A549 (cell line): Measurements from ENCODE around the gene TALDO1. TPM values are rescaled to one million over a fixed set of nuclear protein-coding genes. Genes with fewer than 3 reads are reported as not detected.

ENCODE experiments used
- ATAC-seq, 2 experiments: fragments of 200-7000 bp in 1 of 2; fragments of >200 bp in 1 of 2; cut with Nextera tagmentation in 1 of 2; cut with Tn5 transposase in 1 of 2; 3 replicates each; pipeline versions ENCODE4 v1.8.0 to v1.9.1; 2018 to 2020; ENCODE audit warnings: mild to moderate bottlenecking in 1 of 2, moderate library complexity in 1 of 2
- CTCF ChIA-PET: fragments of 300-600 bp; sonication (Branson Sonifier 250); formaldehyde crosslinking; extraction: SDS; loops from one replicate; lab custom pipeline; 2021; ENCODE audit warnings: antibody characterized with exemption, inconsistent platforms; lab: Yijun Ruan, JAX
- POLR2A ChIA-PET: fragments of 350-600 bp; formaldehyde crosslinking; extraction: SDS; loops from one replicate; lab custom pipeline; 2021; ENCODE audit warnings: antibody characterized with exemption, inconsistent platforms; lab: Yijun Ruan, JAX
- DNase-seq, 2 experiments: peaks; one replicate each; pipeline versions ENCODE4 v3.0.0 to v3.0.0-alpha.2; 2011 to 2016; ENCODE audit warnings: low read depth in 1 of 2, low spot score in 1 of 2
- FAIRE-seq: peaks from 2 replicates; lab custom pipeline; 2011; peaks lifted over from hg19 to GRCh38; lab: Jason Lieb, UNC
- H3K27ac ChIP-seq, 2 experiments: fragments of >200 bp; sonication (Bioruptor Twin); formaldehyde crosslinking; 3 replicates each; pipeline ENCODE4 v1.5.1; 2016 to 2017
- H3K4me1 ChIP-seq: fragments of >200 bp; sonication (Bioruptor Twin); formaldehyde crosslinking; 3 replicates; pipeline ENCODE4 v1.6.1; 2016
- H3K4me2 ChIP-seq: fragments of >200 bp; sonication (Bioruptor Twin); formaldehyde crosslinking; 3 replicates; pipeline ENCODE4 v1.6.1; 2016
- H3K4me3 ChIP-seq: fragments of >200 bp; sonication (Bioruptor Twin); formaldehyde crosslinking; 3 replicates; pipeline ENCODE4 v1.5.1; 2016
- H3K9me3 ChIP-seq: fragments of >200 bp; sonication (Bioruptor Twin); formaldehyde crosslinking; 3 replicates; pipeline ENCODE4 v1.6.1; 2016
- ATOH8 ChIP-seq: fragments of 250-450 bp; sonication (Bioruptor Pico); IDR thresholded peaks from 2 replicates; pipeline ENCODE4 v1.5.0; 2020; ENCODE audit warnings: low read depth, mild to moderate bottlenecking, moderate library complexity
- BHLHE40 ChIP-seq: IDR thresholded peaks from 2 replicates; pipeline ENCODE4 v1.6.1; 2012; ENCODE audit warnings: low read depth, low read length, inconsistent platforms
- CBX8 ChIP-seq: fragments of 200-600 bp; sonication (generic); IDR thresholded peaks from 2 replicates; pipeline ENCODE4 v1.6.1; 2016
- CHD2 ChIP-seq: fragments of 150-350 bp; IDR thresholded peaks from 2 replicates; pipeline ENCODE4 v1.6.1; 2014; ENCODE audit warnings: low read length; ENCODE audit not compliant: partially characterized antibody
- E2F6 ChIP-seq: IDR thresholded peaks from 2 replicates; pipeline ENCODE4 v1.6.1; 2012; ENCODE audit warnings: low read depth, borderline replicate concordance
- GATA3 ChIP-seq: IDR thresholded peaks from 2 replicates; pipeline ENCODE4 v1.6.1; 2012; ENCODE audit warnings: borderline replicate concordance
- HMGXB4 ChIP-seq: fragments of 250-450 bp; sonication (Bioruptor Pico); IDR thresholded peaks from 2 replicates; pipeline ENCODE4 v1.5.0; 2021; ENCODE audit warnings: mild to moderate bottlenecking, moderate library complexity, borderline replicate concordance
- JUN ChIP-seq, 2 experiments: fragments of >200 bp; sonication (Bioruptor Twin); formaldehyde crosslinking; IDR thresholded peaks; 2 replicates in 1 of 2; 3 replicates in 1 of 2; pipeline ENCODE4 v1.6.1; 2016 to 2017
- JUNB ChIP-seq: fragments of >200 bp; sonication (Bioruptor Twin); formaldehyde crosslinking; IDR thresholded peaks from 2 replicates; pipeline ENCODE4 v1.6.1; 2016
- KDM1A ChIP-seq: fragments of 200-600 bp; sonication (generic); IDR thresholded peaks from 2 replicates; pipeline ENCODE4 v1.6.1; 2016; ENCODE audit warnings: low read depth, mild to moderate bottlenecking
- KDM5A ChIP-seq: fragments of 200-600 bp; sonication (generic); IDR thresholded peaks from 2 replicates; pipeline ENCODE4 v1.6.1; 2016; ENCODE audit warnings: antibody characterized with exemption, mild to moderate bottlenecking
- MAZ ChIP-seq: fragments of 150-350 bp; IDR thresholded peaks from 2 replicates; pipeline ENCODE4 v1.6.1; 2014; ENCODE audit warnings: antibody characterized with exemption, low read depth, low read length, borderline replicate concordance
- MYC ChIP-seq: IDR thresholded peaks from 2 replicates; pipeline ENCODE4 v1.6.1; 2012; ENCODE audit warnings: mild to moderate bottlenecking, inconsistent platforms, low read length, improper control_type of control experiment, borderline replicate concordance
- NPAS2 ChIP-seq: fragments of 250-450 bp; sonication (Bioruptor Pico); IDR thresholded peaks from 2 replicates; pipeline ENCODE4 v1.8.0; 2022; ENCODE audit warnings: mild to moderate bottlenecking, moderate library complexity, borderline replicate concordance
- NR3C1 ChIP-seq: fragments of >200 bp; sonication (Bioruptor Twin); formaldehyde crosslinking; IDR thresholded peaks from 3 replicates; pipeline ENCODE4 v1.6.1; 2017
- PHF8 ChIP-seq: fragments of 200-600 bp; sonication (generic); IDR thresholded peaks from 2 replicates; pipeline ENCODE4 v1.6.1; 2016; ENCODE audit warnings: low read depth, mild to moderate bottlenecking, antibody characterized with exemption, moderate library complexity, borderline replicate concordance
- POLR2AphosphoS2 ChIP-seq: conservative IDR thresholded peaks from 2 replicates; pipeline ENCODE4 v1.6.1; 2012; ENCODE audit warnings: low read length, improper control_type of control experiment, inconsistent platforms
- RFX5 ChIP-seq: fragments of 450-650 bp; IDR thresholded peaks from 2 replicates; pipeline ENCODE4 v1.7.1; 2014; ENCODE audit warnings: antibody characterized with exemption, mild to moderate bottlenecking, moderate library complexity
- SREBF2 ChIP-seq: fragments of 450-650 bp; IDR thresholded peaks from 2 replicates; pipeline ENCODE4 v1.6.1; 2014; ENCODE audit warnings: mild to moderate bottlenecking, moderate library complexity
- ZFP36 ChIP-seq: fragments of 450-650 bp; IDR thresholded peaks from 2 replicates; pipeline ENCODE4 v1.6.1; 2014; ENCODE audit warnings: borderline replicate concordance; ENCODE audit not compliant: partially characterized antibody
- WGBS: methylation state at CpG from one replicate; pipeline ENCODE4 v1.1.6; 2017; ENCODE audit errors: missing lambda C conversion rate; 5-methylcytosine and 5-hydroxymethylcytosine counted together
- polyA plus RNA-seq, 4 experiments: library from polyadenylated mRNA; depleted of rRNA in 3 of 4; stranded (reverse); fragments of >200 nt; fragmentation: RNase III in 1 of 4; extraction: RNeasy Plus Mini Kit Qiagen cat#74134 plus additional on column Dnase treatment in 1 of 4; gene quantifications; 2 replicates in 3 of 4; 3 replicates in 1 of 4; pipeline ENCODE4 v1.2.3, GENCODE V29; 2011 to 2017
- TF ChIP-seq, protein P1 (sequence below): IDR thresholded peaks from 2 replicates; pipeline ENCODE4 v1.6.1; 2012

Gene TALDO1
- polyA plus RNA-seq, 2 of the 4 experiments (the other 2 are of a cell fraction) = 287 to 391 TPM

DNA sequence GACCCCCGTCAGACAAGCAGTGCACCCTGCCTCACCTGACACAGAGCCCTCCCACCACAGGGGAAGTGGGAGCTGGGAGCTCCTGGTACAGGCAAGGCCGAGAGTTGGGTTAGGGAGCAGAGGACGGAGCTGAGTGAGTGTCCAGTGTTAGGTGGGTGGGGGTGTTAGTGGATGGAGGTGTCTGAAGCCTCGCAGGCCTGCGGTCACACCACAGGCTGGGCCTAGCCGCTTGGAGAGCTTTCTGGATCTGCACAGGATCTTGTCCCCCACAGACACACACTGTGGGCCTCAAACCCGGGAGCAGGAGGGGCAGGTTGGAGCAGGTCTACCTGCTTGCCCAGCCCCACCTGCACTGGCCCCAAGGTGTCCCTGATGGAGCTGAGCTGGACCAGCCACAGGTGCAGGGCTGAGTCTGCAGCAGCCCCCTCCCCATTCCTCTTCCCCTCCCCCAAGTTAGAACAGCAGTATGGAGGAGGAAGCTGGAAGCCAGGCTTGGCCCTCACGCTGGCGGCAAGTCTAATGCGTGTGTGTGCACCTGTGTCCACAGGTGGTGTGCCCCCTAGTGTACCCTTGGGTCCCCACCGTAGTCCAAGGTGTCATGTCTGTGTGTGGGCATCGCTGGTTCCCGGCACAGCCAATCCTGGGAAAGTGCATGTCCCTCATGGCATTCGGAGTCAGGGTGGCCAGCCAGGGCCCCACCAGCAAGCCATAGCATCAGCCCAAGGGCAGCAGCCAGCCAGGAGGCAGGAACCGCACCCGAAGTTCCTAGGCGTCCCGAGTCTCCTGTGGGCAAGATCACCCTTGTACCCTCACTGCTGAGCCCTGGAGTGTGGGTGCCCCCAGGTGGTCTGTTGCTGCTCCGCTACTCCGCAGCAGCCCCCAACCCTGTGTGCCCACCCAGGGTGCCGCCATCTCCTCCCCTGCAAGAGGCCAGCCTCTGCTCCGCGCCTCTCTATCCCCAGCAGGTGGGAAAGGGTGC is 32.0 kb downstream of the TALDO1 start:
- WGBS = 97% methylated on average over 16 of the region's 23 CpGs
- Histone ChIP-seq H3K4me2 (peak overlapping the region; percentile 95; the same call in 2 of the 3 replicates), H3K27ac (no peak overlapping the region; a peak in 1 of 6 replicates), H3K4me1 (peaks cover 29% of the 10 kb centered on the region), H3K9me3 (no peaks in the 10 kb centered on the region), H3K4me3 (no peak overlapping the region)
- no peak for FAIRE-seq
- DNase-seq = no peak
- no peak for TF ChIP-seq GATA3
- TF ChIP-seq E2F6 = no peak
- no peak for TF ChIP-seq CBX8
- no peak for TF ChIP-seq ATOH8 (CRISPR knock-in tag)
- no peak for TF ChIP-seq CHD2
- TF ChIP-seq PHF8 = no peak
- no peak for TF ChIP-seq MYC
- no peak for TF ChIP-seq POLR2AphosphoS2
- CTCF ChIA-PET = interaction anchor here (1.0 to 5.7 kb wide), 5 partner anchors 14 to 56 kb away, joined by 3 to 44 read pairs (median 3); no protein-coding TSS in a partner anchor
- POLR2A ChIA-PET = interaction anchor here (1.5 kb wide), 1 partner anchor 11 kb away, joined by 4 read pairs; the partner anchor contains the start of gene CEND1
- ATAC-seq = no peak

GRCh38 chr11:779955-780532 is 32.8 kb downstream of the TALDO1 start:
- Histone ChIP-seq H3K27ac (no peak overlapping the region), H3K4me3 (no peak overlapping the region), H3K4me2 (no peak overlapping the region)
- WGBS = 95% methylated on average over 13 of the region's 16 CpGs
- no peak for ATAC-seq
- no peak for FAIRE-seq
- CTCF ChIA-PET = interaction anchor here (1.2 to 5.7 kb wide), 2 partner anchors 15 to 57 kb away, joined by 3 to 44 read pairs; no protein-coding TSS in a partner anchor
- no peak for DNase-seq
- TF ChIP-seq RFX5 = no peak
- no peak for TF ChIP-seq PHF8
- no peak for TF ChIP-seq MYC
- TF ChIP-seq KDM5A = no peak
- no peak for TF ChIP-seq ATOH8 (CRISPR knock-in tag)
- no peak for TF ChIP-seq BHLHE40
- no peak for TF ChIP-seq JUNB
- no peak for TF ChIP-seq CHD2
- no peak for TF ChIP-seq NPAS2 (CRISPR knock-in tag)
- TF ChIP-seq, protein P1, sequence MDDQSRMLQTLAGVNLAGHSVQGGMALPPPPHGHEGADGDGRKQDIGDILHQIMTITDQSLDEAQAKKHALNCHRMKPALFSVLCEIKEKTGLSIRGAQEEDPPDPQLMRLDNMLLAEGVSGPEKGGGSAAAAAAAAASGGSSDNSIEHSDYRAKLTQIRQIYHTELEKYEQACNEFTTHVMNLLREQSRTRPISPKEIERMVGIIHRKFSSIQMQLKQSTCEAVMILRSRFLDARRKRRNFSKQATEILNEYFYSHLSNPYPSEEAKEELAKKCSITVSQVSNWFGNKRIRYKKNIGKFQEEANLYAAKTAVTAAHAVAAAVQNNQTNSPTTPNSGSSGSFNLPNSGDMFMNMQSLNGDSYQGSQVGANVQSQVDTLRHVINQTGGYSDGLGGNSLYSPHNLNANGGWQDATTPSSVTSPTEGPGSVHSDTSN = no peak
- no peak for TF ChIP-seq MAZ
- no peak for TF ChIP-seq JUN (IDR thresholded peaks at IDR 0.05)
- no peak for TF ChIP-seq E2F6
- TF ChIP-seq HMGXB4 (CRISPR knock-in tag) = no peak
- no peak for TF ChIP-seq GATA3
- no peak for TF ChIP-seq CBX8
- TF ChIP-seq SREBF2 = no peak
- TF ChIP-seq ZFP36 = no peak
- TF ChIP-seq NR3C1 = no peak
- TF ChIP-seq KDM1A = no peak
- TF ChIP-seq, all 56 proteins: peak for 0
- Histone ChIP-seq H3K4me1 (peaks cover 21% of the 10 kb centered on the region), H3K9me3 (no peaks in the 10 kb centered on the region)
- POLR2A ChIA-PET = no interaction called here
